ENCODE measurements around the gene TPT1.
"Not testable (repeated sequence)": the region's sequence is repeated elsewhere in the genome, so short reads cannot be mapped to it uniquely, and the experiment has no call there.

- not testable (repeated sequence) for TF ChIP-seq CTCF (IDR thresholded peaks at IDR 0.05; ENCODE audit: poor library complexity); EZH2 (IDR thresholded peaks at IDR 0.05; ENCODE audit: borderline replicate concordance)
These were observed 49.4 kb upstream of the TPT1 start for GRCh38 chr13:45390348-45390747.
